ENCODE data around the gene CNTNAP5. TPM values are rescaled to one million over a fixed set of nuclear protein-coding genes. Genes with fewer than 3 reads are reported as not detected.

The CNTNAP5 gene
- total and polyA plus RNA-seq, 4 donors = not detected

DNA sequence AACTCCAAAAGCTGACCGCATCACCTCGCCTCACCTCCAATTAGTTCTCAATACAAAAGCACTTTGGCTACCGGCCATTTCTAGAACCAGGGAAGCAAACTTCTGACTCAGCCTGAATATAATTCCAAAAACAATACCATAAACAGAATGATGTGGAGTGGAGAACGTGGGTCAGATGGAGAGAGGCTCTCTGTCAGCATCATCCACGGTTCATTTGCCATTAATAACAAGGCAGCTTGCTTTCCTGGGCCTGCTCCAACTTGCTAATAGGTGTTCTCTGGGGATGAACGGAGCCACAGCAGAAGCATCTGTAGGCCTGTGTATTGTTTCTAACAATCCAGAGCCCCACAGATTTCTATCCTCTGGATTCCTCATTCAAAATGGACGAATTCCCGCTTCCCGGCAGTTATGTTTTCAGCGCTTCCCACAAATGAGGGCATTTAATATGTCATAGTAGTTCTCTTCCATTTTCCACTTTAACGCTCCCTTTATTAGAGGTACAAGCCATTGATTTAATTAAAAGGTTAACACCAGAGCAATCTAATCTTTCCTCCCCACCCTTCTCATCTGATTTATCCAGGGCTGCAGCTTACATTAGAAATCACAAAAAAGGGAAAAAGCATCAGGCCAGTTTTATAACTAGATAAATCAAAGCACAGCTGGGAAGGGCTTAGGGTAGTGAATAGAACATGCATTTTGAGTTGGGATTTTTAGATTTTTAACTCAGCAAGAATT is 23.2 kb upstream of the CNTNAP5 start:
- TF ChIP-seq FOXA2 (IDR thresholded peaks at IDR 0.05) = no peak
- TF ChIP-seq EGR1 (IDR thresholded peaks at IDR 0.05; ENCODE audit: low read depth in 2 of 2) = no peak
- TF ChIP-seq MAX (IDR thresholded peaks at IDR 0.05) = no peak
- no peak for TF ChIP-seq RXRA (IDR thresholded peaks at IDR 0.05)
- TF ChIP-seq GABPA (IDR thresholded peaks at IDR 0.05 in 1 of 2, conservative IDR thresholded peaks at IDR 0.05 in 1 of 2) = no peak
- no peak for TF ChIP-seq SP1 (IDR thresholded peaks at IDR 0.05)

GRCh38 chr2:124018890-124019289 is 6.2 kb upstream of the CNTNAP5 start:
- H3K27me3 ChIP-seq (ENCODE audit: control insufficient read depth in 4 of 4, insufficient read depth in 4 of 4, low read length in 3 of 4) = peaks cover 0 to 4% (median 1%) of the 10 kb centered on the region in 4 donors
- H3K27ac ChIP-seq (ENCODE audit: low read depth in 1 of 2, low read length in 2 of 2) = no peak overlapping the region
- no peaks in the 10 kb centered on the region for H3K36me3 ChIP-seq (ENCODE audit: control insufficient read depth in 4 of 4, insufficient read depth in 3 of 4, low read depth in 1 of 4, low read length in 3 of 4)
- H3K4me1 ChIP-seq (ENCODE audit: control insufficient read depth in 4 of 4, insufficient read depth in 4 of 4, low read length in 3 of 4) = no peaks in the 10 kb centered on the region
- DNase-seq (ENCODE audit: low spot score) = no peak
- no peak overlapping the region for H3K9ac ChIP-seq (ENCODE audit: low read depth in 1 of 2, low read length in 2 of 2)
- TF ChIP-seq MAX (IDR thresholded peaks at IDR 0.05) (no peak), FOXA2 (IDR thresholded peaks at IDR 0.05) (no peak), ZBTB33 (IDR thresholded peaks at IDR 0.05) (no peak), HNF4G (IDR thresholded peaks at IDR 0.05) (no peak), REST (IDR thresholded peaks at IDR 0.05) (no peak), HNF4A (conservative IDR thresholded peaks at IDR 0.05) (no peak), JUND (IDR thresholded peaks at IDR 0.05) (no peak), YY1 (IDR thresholded peaks at IDR 0.05) (no peak)
- H3K4me3 ChIP-seq (ENCODE audit: low read depth in 1 of 3, low read length in 3 of 3) = no peak overlapping the region
- no peaks in the 10 kb centered on the region for H3K9me3 ChIP-seq (ENCODE audit: control insufficient read depth in 4 of 4, low read length in 3 of 4)

More for the DNA sequence above, 23.2 kb upstream of the CNTNAP5 start:
- no peaks in the 10 kb centered on the region for H3K9me3 ChIP-seq (ENCODE audit: control insufficient read depth in 4 of 4, low read length in 3 of 4)
- H3K27ac ChIP-seq (ENCODE audit: low read depth in 1 of 2, low read length in 2 of 2) = no peak overlapping the region
- H3K4me3 ChIP-seq (ENCODE audit: low read depth in 1 of 3, low read length in 3 of 3) = no peak overlapping the region
- WGBS = 81% methylated on average over 11 of the region's 11 CpGs
- DNase-seq (ENCODE audit: low spot score) = no peak
- no peaks in the 10 kb centered on the region for H3K36me3 ChIP-seq (ENCODE audit: control insufficient read depth in 4 of 4, insufficient read depth in 3 of 4, low read depth in 1 of 4, low read length in 3 of 4)
- H3K4me1 ChIP-seq (ENCODE audit: control insufficient read depth in 4 of 4, insufficient read depth in 4 of 4, low read length in 3 of 4) = no peaks in the 10 kb centered on the region
- H3K9ac ChIP-seq (ENCODE audit: low read depth in 1 of 2, low read length in 2 of 2) = no peak overlapping the region
- H3K27me3 ChIP-seq (ENCODE audit: control insufficient read depth in 4 of 4, insufficient read depth in 4 of 4, low read length in 3 of 4) = peaks cover 0 to 6% (median 0%) of the 10 kb centered on the region in 4 donors
